ENCODE data around the gene UBE2Q1. TPM values are rescaled to one million over a fixed set of nuclear protein-coding genes. Genes with fewer than 3 reads are reported as not detected.

The UBE2Q1 gene
- total and polyA plus RNA-seq, 8 donors = 20.4 to 137 (median 28.5) TPM

GRCh38 chr1:154565876-154566275, 7.4 kb upstream of the UBE2Q1 start:
- TF ChIP-seq EP300 (IDR thresholded peaks at IDR 0.05) (no peak), POLR2AphosphoS5 (IDR thresholded peaks at IDR 0.05) (no peak), POLR2A (IDR thresholded peaks at IDR 0.05) (no peak)
- TF ChIP-seq, protein P1, sequence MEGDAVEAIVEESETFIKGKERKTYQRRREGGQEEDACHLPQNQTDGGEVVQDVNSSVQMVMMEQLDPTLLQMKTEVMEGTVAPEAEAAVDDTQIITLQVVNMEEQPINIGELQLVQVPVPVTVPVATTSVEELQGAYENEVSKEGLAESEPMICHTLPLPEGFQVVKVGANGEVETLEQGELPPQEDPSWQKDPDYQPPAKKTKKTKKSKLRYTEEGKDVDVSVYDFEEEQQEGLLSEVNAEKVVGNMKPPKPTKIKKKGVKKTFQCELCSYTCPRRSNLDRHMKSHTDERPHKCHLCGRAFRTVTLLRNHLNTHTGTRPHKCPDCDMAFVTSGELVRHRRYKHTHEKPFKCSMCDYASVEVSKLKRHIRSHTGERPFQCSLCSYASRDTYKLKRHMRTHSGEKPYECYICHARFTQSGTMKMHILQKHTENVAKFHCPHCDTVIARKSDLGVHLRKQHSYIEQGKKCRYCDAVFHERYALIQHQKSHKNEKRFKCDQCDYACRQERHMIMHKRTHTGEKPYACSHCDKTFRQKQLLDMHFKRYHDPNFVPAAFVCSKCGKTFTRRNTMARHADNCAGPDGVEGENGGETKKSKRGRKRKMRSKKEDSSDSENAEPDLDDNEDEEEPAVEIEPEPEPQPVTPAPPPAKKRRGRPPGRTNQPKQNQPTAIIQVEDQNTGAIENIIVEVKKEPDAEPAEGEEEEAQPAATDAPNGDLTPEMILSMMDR (IDR thresholded peaks at IDR 0.05) = no peak
- 82 to 92% (median 84%) methylated on average over 6 of the region's 6 CpGs for WGBS, 5 donors
- no peak for DNase-seq
- intact Hi-C loops (cut with DNase I; ENCODE audit: low total_unique reads) = loop anchor here (10.0 kb wide), 1 partner anchor 179 kb away; no protein-coding TSS in a partner anchor
- H3K36me3 ChIP-seq = no peaks in the 10 kb centered on the region
- peaks cover 0 to 39% (median 15%) of the 10 kb centered on the region in 3 donors for H3K27me3 ChIP-seq
- H3K9me3 ChIP-seq = no peaks in the 10 kb centered on the region
- peaks cover 10 to 12% (median 11%) of the 10 kb centered on the region in 4 donors for H3K4me1 ChIP-seq
- no peak overlapping the region for H3K27ac ChIP-seq
- no peak overlapping the region for H3K4me3 ChIP-seq

DNA sequence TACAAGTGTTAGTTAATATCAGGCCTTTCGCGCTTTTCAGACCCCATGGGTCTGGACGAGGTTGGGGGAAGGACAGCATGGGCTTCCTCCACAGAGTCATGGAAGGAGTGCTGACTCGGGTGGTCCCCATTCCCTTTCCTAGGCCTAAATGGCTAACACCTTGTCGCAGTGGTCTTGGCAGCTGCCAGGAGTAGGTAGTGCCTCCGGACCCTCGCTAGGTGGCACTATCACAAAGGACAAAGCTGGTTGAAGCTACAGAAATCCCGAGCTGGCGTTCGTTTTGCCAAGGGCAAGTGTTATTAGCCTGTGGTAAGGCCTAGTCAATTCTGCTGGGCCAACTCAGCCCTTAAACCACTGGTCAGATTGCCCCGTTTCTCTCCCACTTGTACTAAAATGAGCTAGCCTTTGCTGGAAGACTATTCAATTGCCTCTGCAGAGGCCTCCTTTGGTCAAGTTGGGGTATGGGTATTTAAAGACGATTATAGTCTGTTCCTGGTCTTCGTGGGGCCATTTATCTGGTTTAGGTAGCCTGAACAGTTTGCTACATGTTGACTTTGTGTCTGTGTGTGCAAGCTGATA, 1.1 kb upstream of the UBE2Q1 start:
- TF ChIP-seq, protein P1 (IDR thresholded peaks at IDR 0.05) = peak in 5 of 7 experiments; percentile 86 to 95 (median 92)
- TF ChIP-seq POLR2A (IDR thresholded peaks at IDR 0.05) = no peak
- TF ChIP-seq POLR2AphosphoS5 (IDR thresholded peaks at IDR 0.05) = peak in 1 of 3 donors; percentile 70
- intact Hi-C loops (cut with DNase I; ENCODE audit: low total_unique reads) = loop anchor here (5.0 to 10.0 kb wide), 2 partner anchors 185 to 318 kb away; no protein-coding TSS in a partner anchor
- H3K4me1 ChIP-seq = peaks cover 24 to 48% (median 39%) of the 10 kb centered on the region in 4 donors
- 4 to 8% (median 7%) methylated on average over 13 of the region's 13 CpGs for WGBS, 5 donors
- H3K36me3 ChIP-seq = peaks cover 13 to 16% (median 15%) of the 10 kb centered on the region in 4 donors
- no peaks in the 10 kb centered on the region for H3K9me3 ChIP-seq
- DNase-seq = peak; percentile 89 to 96
- peak overlapping the region; percentile 91 to 97 (median 95) for H3K27ac ChIP-seq
- H3K27me3 ChIP-seq = no peaks in the 10 kb centered on the region
- H3K4me3 ChIP-seq = peak overlapping the region; percentile 63 to 95 (median 92)

GRCh38 chr1:154558720-154559465, 431 bp upstream of the UBE2Q1 start:
- Histone ChIP-seq H3K4me3 (peak overlapping the region; percentile 63 to 95 (median 92)), H3K27ac (peak overlapping the region; percentile 91 to 97 (median 95)), H3K36me3 (peaks cover 19 to 22% (median 21%) of the 10 kb centered on the region in 4 donors), H3K9me3 (no peaks in the 10 kb centered on the region), H3K4me1 (peaks cover 24 to 54% (median 43%) of the 10 kb centered on the region in 4 donors), H3K27me3 (no peaks in the 10 kb centered on the region)
- TF ChIP-seq POLR2AphosphoS5 (IDR thresholded peaks at IDR 0.05) (peak; percentile 70 to 96 (median 92)), EP300 (IDR thresholded peaks at IDR 0.05) (no peak), POLR2A (IDR thresholded peaks at IDR 0.05) (no peak)
- TF ChIP-seq, protein P1 (IDR thresholded peaks at IDR 0.05) = peak in 1 of 7 experiments; percentile 38
- WGBS, 5 donors = 0 to 1% (median 1%) methylated on average over 21 to 57 of the region's 57 CpGs
- intact Hi-C loops (cut with DNase I; ENCODE audit: low total_unique reads) = no loop called here
- DNase-seq = peak; percentile 99

- WGBS, 5 donors = 9 to 15% (median 9%) methylated on average over 7 of the region's 7 CpGs
Measured at GRCh38 chr1:154557248-154557938, 1.1 kb downstream of the UBE2Q1 start.

More at GRCh38 chr1:154557248-154557938, 1.1 kb downstream of the UBE2Q1 start:
- no peak for DNase-seq
- Histone ChIP-seq H3K4me3 (peak overlapping the region; percentile 63 to 95 (median 92)), H3K27me3 (no peaks in the 10 kb centered on the region), H3K4me1 (peaks cover 24 to 69% (median 50%) of the 10 kb centered on the region in 4 donors), H3K36me3 (peaks cover 33 to 37% (median 36%) of the 10 kb centered on the region in 4 donors), H3K27ac (peak overlapping the region in 4 of 5 donors; percentile 83 to 97 (median 94)), H3K9me3 (no peaks in the 10 kb centered on the region)
- intact Hi-C loops (cut with DNase I; ENCODE audit: low total_unique reads) = no loop called here
- TF ChIP-seq, protein P1 (IDR thresholded peaks at IDR 0.05) = no peak
- TF ChIP-seq EP300 (IDR thresholded peaks at IDR 0.05) = no peak
- TF ChIP-seq POLR2AphosphoS5 (IDR thresholded peaks at IDR 0.05) = no peak
- TF ChIP-seq POLR2A (IDR thresholded peaks at IDR 0.05) = no peak
